ENCODE results near the gene AKR7A2. TPM values are rescaled to one million over a fixed set of nuclear protein-coding genes. Genes with fewer than 3 reads are reported as not detected.
"Not testable (repeated sequence)": the region's sequence is repeated elsewhere in the genome, so short reads cannot be mapped to it uniquely, and the experiment has no call there.

AKR7A2 gene
- total RNA-seq, 1 donor from 2014 or later = 49.7 TPM

GRCh38 chr1:19307794-19308508, 4.0 kb downstream of the AKR7A2 start:
- no peak for DNase-seq (ENCODE audit: low read depth in 2 of 2)

- DNase-seq (ENCODE audit: low read depth in 2 of 2) = no peak
These were observed 5.0 kb downstream of the AKR7A2 start for GRCh38 chr1:19306941-19307340.

- no peak for DNase-seq (ENCODE audit: low read depth in 2 of 2)
These were observed 6.1 kb downstream of the AKR7A2 start for GRCh38 chr1:19305880-19306279.

GRCh38 chr1:19304081-19304480, 7.9 kb downstream of the AKR7A2 start:
- not testable (repeated sequence) for DNase-seq (ENCODE audit: low read depth in 2 of 2)

- DNase-seq (ENCODE audit: low read depth in 2 of 2) = no peak
These were observed 11.7 kb downstream of the AKR7A2 start for GRCh38 chr1:19300211-19300610.

GRCh38 chr1:19294638-19295037, 17.3 kb downstream of the AKR7A2 start:
- DNase-seq (ENCODE audit: low read depth in 2 of 2) = no peak

- no peak for DNase-seq (ENCODE audit: low read depth in 2 of 2)
These were observed 22.7 kb downstream of the AKR7A2 start for GRCh38 chr1:19289244-19289643.

GRCh38 chr1:19288324-19289241, 23.4 kb downstream of the AKR7A2 start, which contains the start of gene AKR7A3:
Gene AKR7A3 (minus strand): TSS chr1:19288770. CDS start chr1:19288709, 61 bp downstream.
- peak in 1 of 2 donors; percentile 26 for DNase-seq (ENCODE audit: low read depth in 2 of 2)

GRCh38 chr1:19287436-19288185, 24.3 kb downstream of the AKR7A2 start:
- no peak for DNase-seq (ENCODE audit: low read depth in 2 of 2)

- DNase-seq (ENCODE audit: low read depth in 2 of 2) = not testable (repeated sequence)
These were observed 26.1 kb downstream of the AKR7A2 start for GRCh38 chr1:19285807-19286206.

GRCh38 chr1:19285366-19285765, 26.6 kb downstream of the AKR7A2 start:
- not testable (repeated sequence) for DNase-seq (ENCODE audit: low read depth in 2 of 2)

GRCh38 chr1:19284881-19285280, 27.1 kb downstream of the AKR7A2 start:
- no peak for DNase-seq (ENCODE audit: low read depth in 2 of 2)

- no peak for DNase-seq (ENCODE audit: low read depth in 2 of 2)
These were observed 28.1 kb downstream of the AKR7A2 start for GRCh38 chr1:19283891-19284290.

GRCh38 chr1:19274636-19275035, 37.3 kb downstream of the AKR7A2 start:
- DNase-seq (ENCODE audit: low read depth in 2 of 2) = no peak

GRCh38 chr1:19273844-19274531, 38.0 kb downstream of the AKR7A2 start:
- not testable (repeated sequence) for DNase-seq (ENCODE audit: low read depth in 2 of 2)

- no peak for DNase-seq (ENCODE audit: low read depth in 2 of 2)
These were observed 38.7 kb downstream of the AKR7A2 start for GRCh38 chr1:19273106-19273843.

GRCh38 chr1:19272064-19272463, 39.9 kb downstream of the AKR7A2 start:
- DNase-seq (ENCODE audit: low read depth in 2 of 2) = no peak

- not testable (repeated sequence) for DNase-seq (ENCODE audit: low read depth in 2 of 2)
These were observed 41.6 kb downstream of the AKR7A2 start for GRCh38 chr1:19270343-19270730.

GRCh38 chr1:19269427-19270342, 42.3 kb downstream of the AKR7A2 start:
- DNase-seq (ENCODE audit: low read depth in 2 of 2) = not testable (repeated sequence)

All from dermis microvascular lymphatic vessel endothelial cell (primary cell).